GM12873 (cell line): ENCODE data around the gene ROCK2.

Experiments used
- CTCF ChIP-seq: IDR thresholded peaks from 2 replicates; pipeline ENCODE4 v1.5.1; 2012; ENCODE audit warnings: low read depth, mild to moderate bottlenecking, moderate library complexity, low read length, control low read depth; ENCODE audit not compliant: insufficient read depth; ENCODE audit errors: missing control alignments

The ROCK2 gene

GRCh38 chr2:11344342-11344955 is at the start of gene ROCK2:
Gene ROCK2 (minus strand): TSS chr2:11344636. CDS start chr2:11344136, 500 bp downstream.
- no peak for TF ChIP-seq CTCF

GRCh38 chr2:11393711-11394236 is 49.3 kb upstream of the ROCK2 start:
- TF ChIP-seq CTCF: no peak

- TF ChIP-seq CTCF: no peak
These were observed 47.5 kb upstream of the ROCK2 start for GRCh38 chr2:11391942-11392266.

DNA sequence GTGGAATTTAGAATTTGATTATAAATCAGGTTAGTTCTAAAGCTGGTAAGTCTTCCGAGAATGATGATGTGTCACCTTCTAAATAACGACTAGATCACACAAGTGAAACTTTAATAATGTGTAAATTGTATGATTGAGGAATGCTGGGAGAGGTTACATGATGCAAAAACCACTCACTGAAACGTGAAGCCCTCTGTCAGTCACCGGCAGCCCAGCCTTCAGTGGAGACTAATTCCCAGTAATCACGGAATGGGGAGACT is 45.9 kb upstream of the ROCK2 start:
- TF ChIP-seq CTCF: no peak

- TF ChIP-seq CTCF: no peak
These were observed 45.3 kb upstream of the ROCK2 start for GRCh38 chr2:11389551-11390398.

DNA sequence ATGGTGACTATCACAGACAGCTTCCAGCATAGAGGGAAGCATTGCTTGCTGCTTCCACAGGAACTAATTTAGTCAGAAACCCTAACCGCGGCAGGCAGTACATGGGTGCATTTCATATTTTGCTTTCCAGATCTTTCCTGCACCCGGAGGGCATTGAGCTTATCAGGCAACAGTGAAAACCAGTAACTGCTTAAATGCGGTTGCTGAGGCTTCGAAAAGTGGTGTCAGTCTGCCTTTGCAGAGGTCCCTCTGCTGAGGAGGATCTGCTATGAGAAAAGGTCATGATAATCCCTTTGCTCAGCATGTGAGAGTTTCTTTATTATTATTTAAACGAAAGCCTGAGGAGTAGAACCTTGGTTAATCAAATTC is 44.6 kb upstream of the ROCK2 start:
- no peak for TF ChIP-seq CTCF

- TF ChIP-seq CTCF: no peak
These were observed 44.0 kb upstream of the ROCK2 start for GRCh38 chr2:11388262-11389051.
